ENCODE measurements around the gene SDK2.

The SDK2 gene

DNA sequence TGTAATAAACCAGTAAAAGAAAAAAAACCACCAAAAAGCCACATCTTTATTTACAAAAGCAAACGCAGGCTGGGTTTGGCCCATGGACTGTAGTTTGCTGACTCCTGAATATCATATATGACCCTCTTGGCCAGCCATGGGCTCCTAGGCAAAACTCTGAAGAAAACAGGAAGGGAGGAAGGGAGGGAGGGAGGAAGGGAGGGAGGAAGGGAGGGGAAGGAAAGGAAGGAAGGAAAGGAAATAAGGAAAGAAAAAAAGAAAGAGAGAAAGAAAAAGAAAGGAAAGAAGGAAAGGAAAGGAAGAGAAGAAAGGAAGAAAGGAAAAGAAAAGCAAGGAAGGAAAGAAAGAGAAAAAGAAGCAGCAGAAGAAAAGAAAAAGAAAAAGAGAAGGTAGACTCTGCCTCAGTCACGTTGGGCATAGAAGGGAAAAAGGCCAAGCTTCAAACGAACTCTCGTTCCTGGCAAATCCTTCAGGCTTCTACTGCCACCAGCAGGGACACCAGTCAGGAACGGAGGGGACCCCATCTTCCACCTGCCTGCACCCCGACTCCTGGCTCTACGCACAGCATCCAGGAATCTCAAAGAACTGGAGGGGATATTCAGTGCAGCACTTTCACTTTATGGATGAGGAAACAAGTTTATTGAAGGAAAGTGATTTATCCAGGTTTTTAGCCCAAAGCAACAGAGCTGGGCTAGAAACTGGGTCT, 354.5 kb downstream of the SDK2 start:
- no peak for DNase-seq

DNA sequence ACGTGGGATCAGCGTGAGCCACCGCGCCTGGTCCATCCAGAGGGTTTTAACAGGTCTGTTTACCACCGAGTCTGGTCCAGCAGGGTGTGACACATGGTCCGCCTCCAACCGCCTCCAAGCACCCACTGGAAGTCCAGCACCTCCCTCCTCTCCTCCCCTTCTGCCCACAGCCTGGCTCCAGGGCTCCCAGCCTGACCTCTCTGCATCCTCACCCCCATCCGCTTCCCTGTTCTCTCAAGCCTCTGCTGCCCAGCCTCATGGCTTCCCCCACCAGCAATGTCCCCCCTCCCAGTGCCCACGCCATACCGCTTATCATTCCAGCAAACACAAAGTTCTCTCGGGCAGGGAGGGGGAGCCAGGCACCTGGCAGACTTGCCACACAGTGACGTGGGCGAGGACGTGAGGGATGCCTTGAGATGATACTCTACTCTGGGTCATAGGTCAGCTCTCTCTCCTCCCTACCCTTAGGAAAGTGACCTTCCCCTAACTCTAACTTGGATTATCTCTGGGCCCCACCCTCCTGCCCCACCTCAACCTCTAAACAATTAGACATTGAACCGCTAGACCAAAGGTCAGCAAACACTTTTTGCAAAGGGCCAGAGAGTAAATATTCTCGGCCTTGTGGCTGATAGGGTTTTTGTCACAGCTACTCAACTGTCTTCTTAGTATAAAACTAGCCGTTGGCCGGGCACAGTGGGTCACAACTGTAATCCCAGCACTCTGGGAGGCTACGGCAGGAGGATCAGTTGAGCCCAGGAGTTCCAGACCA, 355.5 kb downstream of the SDK2 start:
- DNase-seq, result no peak

DNA sequence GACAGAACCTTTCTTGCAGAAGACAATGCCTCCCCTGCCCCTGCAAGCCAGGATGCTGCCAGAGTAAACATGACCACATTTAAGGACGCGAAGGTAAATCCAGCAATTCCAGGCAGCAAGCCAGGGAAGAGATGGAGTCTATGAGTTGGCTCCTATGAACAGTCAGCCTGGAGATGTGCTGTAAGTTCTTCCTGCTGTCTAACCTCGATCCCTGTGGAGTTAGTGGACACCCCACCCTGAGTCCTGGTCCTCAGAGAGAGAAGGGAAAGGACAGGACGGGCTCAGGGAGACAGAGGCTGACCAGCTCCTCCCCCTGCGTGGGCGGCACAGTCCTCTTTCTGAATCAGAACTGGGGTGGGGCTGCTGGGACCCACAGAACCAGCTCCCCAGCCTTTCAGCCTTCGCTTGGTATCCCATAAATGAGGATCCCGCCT, 357.4 kb downstream of the SDK2 start:
- DNase-seq, result no peak

DNA sequence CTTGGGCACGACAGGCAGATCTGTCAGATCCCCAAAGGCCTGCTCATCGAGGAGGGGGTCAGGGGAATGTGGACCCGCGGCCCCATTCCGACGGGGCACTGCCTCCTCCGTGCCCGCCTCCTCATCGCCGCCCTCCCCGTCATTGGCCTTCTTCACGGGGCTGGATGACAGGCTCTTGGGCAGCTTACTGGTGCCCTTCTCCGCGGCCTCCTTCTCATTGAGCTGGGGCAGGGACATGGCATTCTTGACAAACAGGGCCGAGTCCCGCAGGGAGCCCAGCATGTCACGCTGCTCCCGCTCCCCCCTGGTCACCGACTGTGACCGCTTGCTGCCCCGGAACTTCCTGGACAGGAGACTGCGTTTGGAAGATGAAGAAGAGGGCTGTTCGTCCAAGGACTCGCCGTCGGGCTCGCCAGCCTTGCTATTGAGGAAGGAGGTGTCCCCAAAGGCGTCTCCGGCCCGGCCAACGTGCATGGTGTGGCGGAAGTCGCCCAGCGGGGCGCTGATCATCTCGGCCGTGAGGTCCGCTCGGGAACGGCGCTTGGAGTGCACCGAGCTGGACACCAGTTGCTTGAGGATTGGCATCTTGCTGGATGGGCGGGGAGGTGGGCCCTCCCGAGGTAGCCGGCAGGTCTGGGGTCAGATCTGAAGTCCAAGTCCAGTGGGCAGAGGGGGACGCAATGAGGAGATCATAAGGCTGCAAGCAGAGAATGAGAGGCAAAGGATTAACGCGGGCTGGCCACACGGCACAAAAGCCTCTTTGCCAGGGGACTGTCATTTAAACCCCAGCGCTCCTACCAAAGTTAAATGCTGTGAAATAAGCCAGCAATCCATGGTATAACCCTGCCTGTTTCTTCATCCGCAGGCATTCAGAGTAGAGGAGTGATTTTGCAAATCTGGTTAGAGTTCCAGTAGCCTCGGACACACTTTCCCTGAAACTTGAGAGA, 358.1 kb downstream of the SDK2 start:
- no peak for DNase-seq

DNA sequence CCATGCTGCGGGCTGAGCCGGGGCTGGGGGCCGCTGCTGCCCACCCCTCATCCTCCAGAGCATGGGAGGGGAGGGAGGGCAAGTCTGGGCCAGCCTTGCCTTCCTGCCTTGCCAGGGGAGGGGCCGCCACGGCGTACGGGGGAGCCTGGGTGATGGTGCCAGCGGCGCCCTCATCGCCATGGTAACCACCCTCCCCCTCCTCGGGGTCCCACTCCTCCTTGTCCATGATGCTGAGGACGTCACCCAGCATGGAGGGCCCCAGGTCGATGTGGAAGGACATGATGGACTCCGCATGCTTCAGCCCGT, 358.7 kb downstream of the SDK2 start:
- DNase-seq, result no peak

DNA sequence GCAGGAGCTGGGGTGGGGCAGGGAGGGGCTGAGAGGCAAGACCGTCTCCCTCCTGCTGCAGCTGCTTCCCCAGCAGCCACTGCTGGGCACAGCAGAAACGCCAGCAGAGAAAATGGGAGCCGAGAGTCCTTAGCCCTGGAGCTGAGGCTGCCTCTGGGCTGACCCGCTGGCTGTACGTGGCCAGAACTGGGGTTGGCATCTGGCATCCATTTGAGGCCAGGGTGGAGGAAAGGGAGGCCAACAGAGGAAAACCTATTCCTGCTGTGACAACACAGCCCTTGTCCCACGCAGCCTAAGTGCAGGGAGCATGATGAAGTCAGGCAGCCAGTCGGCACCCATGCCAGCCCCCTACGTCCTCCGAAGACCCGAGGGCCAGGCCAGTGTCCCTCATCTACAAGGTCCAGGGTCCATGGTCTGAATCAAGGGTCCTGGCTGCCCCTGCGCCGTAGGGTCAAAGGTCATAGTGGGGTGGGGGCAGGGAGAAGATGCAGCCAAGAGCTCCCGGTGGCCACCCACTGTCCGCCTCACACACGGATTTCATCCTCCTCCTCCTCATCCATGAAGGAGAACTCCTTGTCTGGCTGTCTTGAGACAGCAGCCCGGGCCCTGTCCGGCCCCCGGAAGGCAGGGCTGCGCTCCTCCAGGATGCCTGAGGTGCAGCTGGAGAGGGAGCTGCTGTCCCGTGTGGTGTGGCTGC, 359.2 kb downstream of the SDK2 start:
- DNase-seq, result no peak
